ENCODE measurements around the gene KCTD15. TPM values are rescaled to one million over a fixed set of nuclear protein-coding genes. Genes with fewer than 3 reads are reported as not detected.

The KCTD15 gene
- total and polyA plus RNA-seq, 2 of the 4 experiments (the other 2 are of a cell fraction), result 16.3 to 19.6 TPM

GRCh38 chr19:33849551-33850147, 53.0 kb downstream of the KCTD15 start:
- POLR2A ChIA-PET (ENCODE audit: unreplicated experiment), result no interaction called here
- no peak overlapping the region for H4K91ac ChIP-seq (ENCODE audit: insufficient read depth, low read depth, low read length)
- BruUV-seq (replicated peaks), result no TSS peak
- WGBS, 2 experiments (ENCODE audit: extremely low coverage in 2 of 2, insufficient read length in 1 of 2), result no CpG with 5 or more reads among the region's 5 CpGs
- H3K9me3 ChIP-seq (ENCODE audit: control insufficient read depth, insufficient read depth, low read length), result no peaks in the 10 kb centered on the region
- no peaks in the 10 kb centered on the region for H4K20me1 ChIP-seq (ENCODE audit: insufficient read depth, low read length)
- no peaks in the 10 kb centered on the region for H3K9me1 ChIP-seq (ENCODE audit: insufficient read depth, low read length)
- dilution Hi-C loops (cut with HindIII; ENCODE audit: low sequenced_read_pairs, unreplicated experiment), result no loop called here
- H3K4me2 ChIP-seq (ENCODE audit: low read depth, low read length), result no peak overlapping the region
- CTCF ChIA-PET, result no interaction called here
- TF ChIP-seq MAFK (IDR thresholded peaks at IDR 0.05; ENCODE audit: low read depth, low read length) (no peak), SMC3 (IDR thresholded peaks at IDR 0.05; ENCODE audit: low read depth, low read length) (no peak), RCOR1 (IDR thresholded peaks at IDR 0.05; ENCODE audit: insufficient replicate concordance, low read length) (no peak), CHD1 (IDR thresholded peaks at IDR 0.05; ENCODE audit: low read depth, low read length) (no peak), MAZ (IDR thresholded peaks at IDR 0.05; ENCODE audit: borderline replicate concordance, low read depth, low read length) (no peak), RAD21 (IDR thresholded peaks at IDR 0.05; ENCODE audit: low read length) (no peak), CEBPB (IDR thresholded peaks at IDR 0.05; ENCODE audit: low read depth, low read length) (no peak), RFX5 (IDR thresholded peaks at IDR 0.05; ENCODE audit: low read depth, low read length) (no peak)
- ATAC-seq (ENCODE audit: low read depth) (no peak), DNase-seq (no peak)
- no peak overlapping the region for H3K9ac ChIP-seq (ENCODE audit: low read depth, low read length)
- intact Hi-C loops (cut with micrococcal nuclease), result no loop called here
- no peak overlapping the region for H3K27ac ChIP-seq (ENCODE audit: insufficient read depth, low read length)
- H3K14ac ChIP-seq (replicated peaks; ENCODE audit: low read depth, low read length), result no peak overlapping the region
- no peak overlapping the region for H3K23ac ChIP-seq (ENCODE audit: low read depth, low read length)
- no peak overlapping the region for H4K8ac ChIP-seq (ENCODE audit: low read depth in 2 of 2, low read length in 2 of 2)
- H2BK120ac ChIP-seq (ENCODE audit: low read depth, low read length), result no peak overlapping the region
- no peak overlapping the region for H2BK5ac ChIP-seq (ENCODE audit: low read depth, low read length, poor library complexity, severe bottlenecking)
- H3K4me1 ChIP-seq (ENCODE audit: control insufficient read depth, insufficient read depth, low read length), result no peaks in the 10 kb centered on the region
- H3K79me1 ChIP-seq (ENCODE audit: low read depth in 1 of 2, low read length in 2 of 2), result no peaks in the 10 kb centered on the region
- H3K18ac ChIP-seq (ENCODE audit: low read depth, low read length), result no peak overlapping the region
- no peak overlapping the region for H2BK20ac ChIP-seq (ENCODE audit: low read depth, low read length)
- H2BK15ac ChIP-seq (ENCODE audit: low read depth, low read length), result no peak overlapping the region
- in situ Hi-C loops (cut with MboI; ENCODE audit: low sequenced_read_pairs), result no loop called here
- H3K56ac ChIP-seq (ENCODE audit: extremely low read depth, insufficient read depth, low read length), result no peak overlapping the region
- no peak overlapping the region for H3K4ac ChIP-seq (ENCODE audit: low read depth, low read length)
- no peak overlapping the region for H2AFZ ChIP-seq (replicated peaks; ENCODE audit: low read length, poor library complexity)
- no peaks in the 10 kb centered on the region for H3K36me3 ChIP-seq (ENCODE audit: control insufficient read depth, insufficient read depth, low read length)
- H2AK9ac ChIP-seq (replicated peaks; ENCODE audit: low read depth, low read length, poor library complexity), result no peak overlapping the region
- peaks cover 2% of the 10 kb centered on the region; the same call in 1 of the 2 replicates for H3K27me3 ChIP-seq (ENCODE audit: control insufficient read depth, insufficient read depth, low read length)
- no peak overlapping the region for H2AK5ac ChIP-seq (ENCODE audit: low read depth, low read length)
- no peak overlapping the region for H4K5ac ChIP-seq (ENCODE audit: low read depth, low read length)
- no peak overlapping the region for H3K4me3 ChIP-seq (ENCODE audit: insufficient read depth, low read depth, low read length)

All from IMR-90 (cell line).